Keratinocyte (primary cell): ENCODE data around the gene FOLR1. TPM values are rescaled to one million over a fixed set of nuclear protein-coding genes. Genes with fewer than 3 reads are reported as not detected.
"Not testable (repeated sequence)": the region's sequence is repeated elsewhere in the genome, so short reads cannot be mapped to it uniquely, and the experiment has no call there.

Experiments
- DNase-seq: peaks from one replicate; pipeline ENCODE4 v3.0.0-alpha.2; 2011; ENCODE audit warnings: low read depth, missing footprints, low spot score
- FAIRE-seq: peaks from 2 replicates; lab custom pipeline; 2011; peaks lifted over from hg19 to GRCh38; lab: Jason Lieb, UNC
- H2AFZ ChIP-seq: 2 replicates; pipeline ENCODE4 v1.6.0; 2012; ENCODE audit warnings: low read length, control low read depth, inconsistent platforms; ENCODE audit not compliant: control insufficient read depth
- H3K27ac ChIP-seq: 2 replicates; pipeline ENCODE4 v1.5.1; 2011; ENCODE audit warnings: low read length; ENCODE audit not compliant: control insufficient read depth, insufficient read depth
- H3K27me3 ChIP-seq: 3 replicates; pipeline ENCODE4 v1.6.0; 2011; ENCODE audit warnings: low read length; ENCODE audit not compliant: control insufficient read depth, insufficient read depth; ENCODE audit errors: extremely low read depth
- H3K36me3 ChIP-seq, 2 experiments: 2 replicates in 1 of 2; 3 replicates in 1 of 2; pipeline ENCODE4 v1.5.1; 2011; ENCODE audit warnings: low read length in 2 of 2, mild to moderate bottlenecking in 1 of 2; ENCODE audit not compliant: control insufficient read depth in 2 of 2, insufficient read depth in 2 of 2; ENCODE audit errors: extremely low read depth in 1 of 2
- H3K4me1 ChIP-seq: 3 replicates; pipeline ENCODE4 v1.5.1; 2011; ENCODE audit warnings: low read length; ENCODE audit not compliant: control insufficient read depth, insufficient read depth; ENCODE audit errors: extremely low read depth
- H3K4me2 ChIP-seq: 3 replicates; pipeline ENCODE4 v1.6.0; 2011; ENCODE audit warnings: low read depth, low read length; ENCODE audit not compliant: control insufficient read depth, insufficient read depth; ENCODE audit errors: extremely low read depth
- H3K4me3 ChIP-seq, 3 experiments: fragments of 200-600 bp in 1 of 3; sonication (generic) in 1 of 3; 2 replicates in 2 of 3; 3 replicates in 1 of 3; pipeline ENCODE4 v1.5.1; 2011 to 2016; ENCODE audit warnings: low read length in 3 of 3, mild to moderate bottlenecking in 3 of 3, control low read depth in 2 of 3, inconsistent platforms in 1 of 3, low read depth in 1 of 3, mixed read lengths in 1 of 3, mixed run types in 1 of 3, moderate library complexity in 1 of 3; ENCODE audit not compliant: control insufficient read depth in 2 of 3, insufficient read depth in 2 of 3; ENCODE audit errors: extremely low read depth in 1 of 3
- H3K79me2 ChIP-seq: 2 replicates; pipeline ENCODE4 v1.6.0; 2012; ENCODE audit warnings: low read length; ENCODE audit not compliant: control insufficient read depth, insufficient read depth
- H3K9ac ChIP-seq: 3 replicates; pipeline ENCODE4 v1.6.0; 2011; ENCODE audit warnings: low read length; ENCODE audit not compliant: control insufficient read depth, insufficient read depth; ENCODE audit errors: extremely low read depth
- H3K9me1 ChIP-seq: 3 replicates; pipeline ENCODE4 v1.6.0; 2011; ENCODE audit warnings: low read length; ENCODE audit not compliant: control insufficient read depth, insufficient read depth; ENCODE audit errors: extremely low read depth
- H3K9me3 ChIP-seq: 2 replicates; pipeline ENCODE4 v1.5.1; 2012; ENCODE audit warnings: low read depth, low read length; ENCODE audit not compliant: control insufficient read depth
- H4K20me1 ChIP-seq: 3 replicates; pipeline ENCODE4 v1.6.0; 2011; ENCODE audit warnings: low read length; ENCODE audit not compliant: control insufficient read depth, insufficient read depth; ENCODE audit errors: extremely low read depth
- CTCF ChIP-seq, 3 experiments: IDR thresholded peaks in 1 of 3; conservative IDR thresholded peaks in 1 of 3; optimal IDR thresholded peaks in 1 of 3; 2 replicates in 2 of 3; 3 replicates in 1 of 3; pipeline versions ENCODE3 to v1.5.1; 2011; ENCODE audit warnings: low read length in 3 of 3, mild to moderate bottlenecking in 3 of 3, moderate library complexity in 2 of 3, control low read depth in 1 of 3, inconsistent platforms in 1 of 3; ENCODE audit not compliant: insufficient read depth in 2 of 3; ENCODE audit errors: extremely low read depth in 1 of 3
- EZH2 ChIP-seq: IDR thresholded peaks from one replicate; pipeline ENCODE4 v1.6.1; 2012; ENCODE audit warnings: inconsistent platforms, mild to moderate bottlenecking, low read length, moderate library complexity
- dilution Hi-C: fragments of 300-500 bp; cut with MboI; formaldehyde crosslinking; loops from one replicate; pipeline ENCODE4 v1.7.0; 2020; ENCODE audit warnings: low sequenced_read_pairs; ENCODE audit not compliant: extremely low pct_ligation_motif_present
- polyA minus RNA-seq, 3 experiments: library from RNA; depleted of rRNA, polyadenylated mRNA; stranded (reverse); fragments of >200 nt; gene quantifications; 1 replicate in 1 of 3; 2 replicates in 1 of 3; 3 replicates in 1 of 3; pipeline ENCODE4 v1.2.3, GENCODE V29; 2011
- polyA plus RNA-seq, 5 experiments: library from polyadenylated mRNA; depleted of rRNA in 3 of 5; stranded (reverse) in 3 of 5; stranded (forward) in 1 of 5; unstranded in 1 of 5; fragments of >200 nt; gene quantifications; 1 replicate in 1 of 5; 2 replicates in 3 of 5; 3 replicates in 1 of 5; pipeline versions ENCODE4 v1.2.1 to v1.2.3, GENCODE V29; 2011 to 2012; ENCODE audit warnings: missing spikeins in 2 of 5, low read depth in 1 of 5, low replicate concordance in 1 of 5

FOLR1 gene
- polyA plus RNA-seq (0.13 to 0.50 TPM (median 0.33 TPM) in 3 replicates), polyA minus RNA-seq (0.46 TPM in 1 of 3 replicates, not detected in the others)
- 3.0 TPM for polyA plus RNA-seq (2011; ENCODE audit: low read depth)
- polyA plus RNA-seq (2011; cell fraction: cytosol; rRNA removed), result 0.24 and 0.26 TPM in 2 replicates
- 3.3 and 4.7 TPM in 2 replicates for polyA plus RNA-seq (2011; cell fraction: nucleus; rRNA removed)
- 2.7 TPM in 1 of 2 replicates, not detected in the other for polyA plus RNA-seq (2012; ENCODE audit: low replicate concordance)
- 4.8 TPM for polyA minus RNA-seq (2011; cell fraction: cytosol; rRNA and poly(A)+ RNA removed)
- 1.5 and 1.9 TPM in 2 replicates for polyA minus RNA-seq (2011; cell fraction: nucleus; rRNA and poly(A)+ RNA removed)

- H3K79me2 ChIP-seq, result no peaks in the 10 kb centered on the region
- FAIRE-seq, result no peak
- H3K4me3 ChIP-seq, result no peak within 1 kb of the TSS
- no peaks in the 10 kb centered on the region for H3K36me3 ChIP-seq
- no peaks in the 10 kb centered on the region for H3K9me3 ChIP-seq
- dilution Hi-C loops, result no loop called here
- TF ChIP-seq CTCF (optimal IDR thresholded peaks at IDR 0.05 in 1 of 3, IDR thresholded peaks at IDR 0.05 in 1 of 3, conservative IDR thresholded peaks at IDR 0.05 in 1 of 3; ENCODE audit: extremely low read depth in 1 of 3, insufficient read depth in 2 of 3, low read length in 3 of 3) (no peak), EZH2 (no peak)
- no peaks in the 10 kb centered on the region for H4K20me1 ChIP-seq
- no peak within 1 kb of the TSS for H3K4me2 ChIP-seq
- DNase-seq, result no peak
- no peaks in the 10 kb centered on the region for H3K27me3 ChIP-seq
- H3K9ac ChIP-seq, result no peak within 1 kb of the TSS
- H2AFZ ChIP-seq, result no peak within 1 kb of the TSS
- no peak within 1 kb of the TSS for H3K27ac ChIP-seq
- H3K4me1 ChIP-seq, result no peaks in the 10 kb centered on the region
- H3K9me1 ChIP-seq, result no peaks in the 10 kb centered on the region
Observed at GRCh38 chr11:72191961-72192381, at the start of gene FOLR1. TSS of gene FOLR1 (plus strand) at chr11:72192140. CDS start at chr11:72192174, 34 bp downstream.

GRCh38 chr11:72142543-72142942 lies 49.4 kb upstream of the FOLR1 start:
- H3K9me3 ChIP-seq, DNase-seq, H2AFZ ChIP-seq, H3K9ac ChIP-seq, H3K27me3 ChIP-seq, H3K9me1 ChIP-seq, dilution Hi-C loops, H4K20me1 ChIP-seq, H3K4me3 ChIP-seq, H3K79me2 ChIP-seq: not testable (repeated sequence)
- peak; percentile 100 for FAIRE-seq
- Histone ChIP-seq H3K27ac (peak overlapping the region; percentile 84), H3K4me1 (peaks cover 47% of the 10 kb centered on the region), H3K36me3 (peaks cover 16% of the 10 kb centered on the region in 2 experiments), H3K4me2 (peak overlapping the region; percentile 74)
